IMR-90 (cell line): ENCODE data around the gene MUC5AC.

Source experiments
- CEBPB ChIP-seq: IDR thresholded peaks from 2 replicates; pipeline ENCODE4 v1.6.1; 2012; ENCODE audit warnings: low read depth, low read length, improper control_type of control experiment
- POLR2A ChIP-seq: IDR thresholded peaks from 2 replicates; pipeline ENCODE4 v1.6.1; 2012; ENCODE audit warnings: mild to moderate bottlenecking, low read depth, low read length
- RAD21 ChIP-seq: IDR thresholded peaks from 2 replicates; pipeline ENCODE4 v1.6.1; 2012; ENCODE audit warnings: low read length, improper control_type of control experiment
- TF ChIP-seq, protein P1 (sequence below): conservative IDR thresholded peaks from 2 replicates; pipeline ENCODE4 v1.5.1; 2012; ENCODE audit warnings: mild to moderate bottlenecking, low read depth, low read length, improper control_type of control experiment
- TF ChIP-seq, protein P2 (sequence below): fragments of 150-350 bp; IDR thresholded peaks from 2 replicates; pipeline ENCODE4 v1.6.1; 2017; ENCODE audit warnings: mild to moderate bottlenecking, antibody characterized with exemption, low read length, low read depth

DNA sequence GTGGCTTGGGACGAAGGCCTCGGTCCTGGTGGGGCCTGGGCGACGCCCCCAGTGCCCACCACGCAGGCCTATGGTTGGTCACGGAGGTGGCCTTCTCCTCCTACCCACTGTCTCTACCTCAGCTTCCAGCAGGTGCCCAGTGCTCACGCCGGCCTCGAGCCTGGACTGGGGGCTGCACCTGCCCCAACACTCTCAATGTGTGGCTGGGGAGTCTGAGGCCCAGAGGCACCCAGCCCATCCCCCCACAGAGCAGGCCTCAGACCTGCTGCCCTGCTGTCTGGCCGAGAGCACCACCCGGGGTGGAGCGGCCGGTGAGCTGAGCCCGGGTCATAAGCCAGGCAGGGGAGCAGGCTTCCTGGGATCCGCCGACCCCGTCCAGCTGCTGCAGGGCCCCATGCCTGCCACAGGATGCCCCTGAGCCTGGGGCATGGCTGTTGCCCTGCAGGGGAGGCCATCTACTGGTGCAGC, 28.6 kb upstream of the MUC5AC start:
- TF ChIP-seq RAD21 (no peak), POLR2A (no peak), CEBPB (no peak)
- TF ChIP-seq, protein P1, sequence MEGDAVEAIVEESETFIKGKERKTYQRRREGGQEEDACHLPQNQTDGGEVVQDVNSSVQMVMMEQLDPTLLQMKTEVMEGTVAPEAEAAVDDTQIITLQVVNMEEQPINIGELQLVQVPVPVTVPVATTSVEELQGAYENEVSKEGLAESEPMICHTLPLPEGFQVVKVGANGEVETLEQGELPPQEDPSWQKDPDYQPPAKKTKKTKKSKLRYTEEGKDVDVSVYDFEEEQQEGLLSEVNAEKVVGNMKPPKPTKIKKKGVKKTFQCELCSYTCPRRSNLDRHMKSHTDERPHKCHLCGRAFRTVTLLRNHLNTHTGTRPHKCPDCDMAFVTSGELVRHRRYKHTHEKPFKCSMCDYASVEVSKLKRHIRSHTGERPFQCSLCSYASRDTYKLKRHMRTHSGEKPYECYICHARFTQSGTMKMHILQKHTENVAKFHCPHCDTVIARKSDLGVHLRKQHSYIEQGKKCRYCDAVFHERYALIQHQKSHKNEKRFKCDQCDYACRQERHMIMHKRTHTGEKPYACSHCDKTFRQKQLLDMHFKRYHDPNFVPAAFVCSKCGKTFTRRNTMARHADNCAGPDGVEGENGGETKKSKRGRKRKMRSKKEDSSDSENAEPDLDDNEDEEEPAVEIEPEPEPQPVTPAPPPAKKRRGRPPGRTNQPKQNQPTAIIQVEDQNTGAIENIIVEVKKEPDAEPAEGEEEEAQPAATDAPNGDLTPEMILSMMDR, result no peak
- TF ChIP-seq, protein P2, sequence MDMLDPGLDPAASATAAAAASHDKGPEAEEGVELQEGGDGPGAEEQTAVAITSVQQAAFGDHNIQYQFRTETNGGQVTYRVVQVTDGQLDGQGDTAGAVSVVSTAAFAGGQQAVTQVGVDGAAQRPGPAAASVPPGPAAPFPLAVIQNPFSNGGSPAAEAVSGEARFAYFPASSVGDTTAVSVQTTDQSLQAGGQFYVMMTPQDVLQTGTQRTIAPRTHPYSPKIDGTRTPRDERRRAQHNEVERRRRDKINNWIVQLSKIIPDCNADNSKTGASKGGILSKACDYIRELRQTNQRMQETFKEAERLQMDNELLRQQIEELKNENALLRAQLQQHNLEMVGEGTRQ, result no peak
